ENCODE measurements around the gene ZNF566.
A peak's percentile ranks its signal among the peaks of the same experiment; 100 is the strongest.
"Not testable (repeated sequence)": the region's sequence is repeated elsewhere in the genome, so short reads cannot be mapped to it uniquely, and the experiment has no call there.

The ZNF566 gene

DNA sequence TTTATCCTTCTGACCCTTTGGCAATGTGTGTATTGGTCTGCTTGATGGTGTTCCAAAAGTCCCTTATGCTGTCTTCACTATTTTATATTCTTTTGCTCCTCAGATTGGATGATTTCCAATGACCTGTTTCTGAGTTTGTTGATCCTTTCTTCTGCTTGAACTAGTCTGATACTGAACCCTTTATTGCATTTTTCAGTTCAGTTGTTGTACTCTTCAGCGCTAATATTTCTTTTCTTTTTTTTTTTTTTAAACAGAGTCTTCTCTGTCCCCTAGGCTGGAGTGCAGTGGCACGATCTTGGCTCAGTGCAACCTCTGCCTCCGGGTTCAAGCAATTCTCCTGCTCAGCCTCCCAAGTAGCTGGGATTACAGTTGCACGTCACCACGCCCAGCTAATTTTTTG, 12.6 kb upstream of the ZNF566 start:
- no peaks in the 10 kb centered on the region for H4K20me1 ChIP-seq
- H3K36me3 ChIP-seq = peaks cover 10% of the 10 kb centered on the region
- TF ChIP-seq Cebpa-rat (IDR thresholded peaks at IDR 0.05) = no peak
- H3K9me3 ChIP-seq = peaks cover 99% of the 10 kb centered on the region
- no peak overlapping the region for H3K27ac ChIP-seq
- H3K4me2 ChIP-seq = no peak overlapping the region
- no peak overlapping the region for H3K9ac ChIP-seq
- H3K27me3 ChIP-seq = no peaks in the 10 kb centered on the region
- no peaks in the 10 kb centered on the region for H3K4me1 ChIP-seq
- H3K4me3 ChIP-seq = no peak overlapping the region

GRCh38 chr19:36497001-36497400, 7.6 kb upstream of the ZNF566 start:
- H4K20me1 ChIP-seq = no peaks in the 10 kb centered on the region
- H3K9me3 ChIP-seq = peaks cover 69% of the 10 kb centered on the region
- H3K4me3 ChIP-seq = no peak overlapping the region
- no peak overlapping the region for H3K4me2 ChIP-seq
- no peak overlapping the region for H3K27ac ChIP-seq
- H3K9ac ChIP-seq = no peak overlapping the region
- TF ChIP-seq Cebpa-rat (IDR thresholded peaks at IDR 0.05) = no peak
- no peaks in the 10 kb centered on the region for H3K27me3 ChIP-seq
- peaks cover 6% of the 10 kb centered on the region; the same call in 1 of the 2 replicates for H3K36me3 ChIP-seq
- peaks cover 28% of the 10 kb centered on the region for H3K4me1 ChIP-seq

GRCh38 chr19:36492689-36493453, 3.5 kb upstream of the ZNF566 start:
- H4K20me1 ChIP-seq, H3K27me3 ChIP-seq, H3K36me3 ChIP-seq: not testable (repeated sequence)
- Histone ChIP-seq H3K4me1 (peaks cover 49% of the 10 kb centered on the region), H3K9me3 (peaks cover 29% of the 10 kb centered on the region), H3K4me2 (peak overlapping the region; percentile 91), H3K4me3 (peak overlapping the region; percentile 43), H3K9ac (peak overlapping the region; percentile 72), H3K27ac (peak overlapping the region; percentile 85)

DNA sequence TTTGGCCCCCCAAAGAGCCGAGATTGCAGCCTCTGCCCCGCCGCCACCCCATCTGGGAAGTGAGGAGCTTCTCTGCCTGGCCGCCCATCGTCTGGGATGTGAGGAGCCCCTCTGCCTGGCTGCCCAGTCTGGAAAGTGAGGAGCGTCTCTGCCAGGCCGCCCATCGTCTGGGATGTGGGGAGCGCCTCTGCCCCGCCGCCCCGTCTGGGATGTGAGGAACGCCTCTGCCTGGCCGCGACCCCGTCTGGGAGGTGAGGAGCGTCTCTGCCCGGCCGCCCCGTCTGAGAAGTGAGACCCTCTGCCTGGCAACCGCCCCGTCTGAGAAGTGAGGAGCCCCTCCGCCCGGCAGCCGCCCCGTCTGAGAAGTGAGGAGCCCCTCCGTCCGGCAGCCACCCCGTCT, 1.5 kb upstream of the ZNF566 start:
- Histone ChIP-seq H3K4me1 (peaks cover 59% of the 10 kb centered on the region), H3K9me3 (peaks cover 25% of the 10 kb centered on the region), H3K9ac (peak overlapping the region; percentile 96), H3K4me2 (peak overlapping the region; percentile 91), H3K36me3 (peaks cover 17% of the 10 kb centered on the region), H3K27ac (peak overlapping the region; percentile 98), H3K4me3 (peak overlapping the region; percentile 80)
- H4K20me1 ChIP-seq, H3K27me3 ChIP-seq: not testable (repeated sequence)

GRCh38 chr19:36489920-36490415, 607 bp upstream of the ZNF566 start:
- H3K27ac ChIP-seq = peak overlapping the region; percentile 98
- H3K4me1 ChIP-seq = peaks cover 59% of the 10 kb centered on the region

GRCh38 chr19:36488846-36489117, 579 bp downstream of the ZNF566 start:
- Histone ChIP-seq H4K20me1 (peaks cover 4% of the 10 kb centered on the region; the same call in 1 of the 2 replicates), H3K9ac (peak overlapping the region; percentile 96), H3K4me1 (peaks cover 52% of the 10 kb centered on the region), H3K27me3 (no peaks in the 10 kb centered on the region), H3K36me3 (peaks cover 38% of the 10 kb centered on the region), H3K9me3 (peaks cover 36% of the 10 kb centered on the region), H3K4me2 (peak overlapping the region; percentile 91), H3K4me3 (peak overlapping the region; percentile 80), H3K27ac (peak overlapping the region; percentile 98)
- no peak for TF ChIP-seq Cebpa-rat (IDR thresholded peaks at IDR 0.05)

More at GRCh38 chr19:36489920-36490415, 607 bp upstream of the ZNF566 start:
- Histone ChIP-seq H3K4me2 (peak overlapping the region; percentile 91), H3K27me3 (no peaks in the 10 kb centered on the region), H3K9me3 (peaks cover 25% of the 10 kb centered on the region), H3K9ac (peak overlapping the region; percentile 96), H3K4me3 (peak overlapping the region; percentile 80), H3K36me3 (peaks cover 26% of the 10 kb centered on the region), H4K20me1 (peaks cover 4% of the 10 kb centered on the region; the same call in 1 of the 2 replicates)
- TF ChIP-seq Cebpa-rat (IDR thresholded peaks at IDR 0.05) = no peak

- no peaks in the 10 kb centered on the region for H3K27me3 ChIP-seq
- H3K9ac ChIP-seq = peak overlapping the region; percentile 96
- H3K36me3 ChIP-seq = peaks cover 43% of the 10 kb centered on the region
- H3K4me2 ChIP-seq = peak overlapping the region; percentile 91
- H3K4me1 ChIP-seq = peaks cover 52% of the 10 kb centered on the region
- peaks cover 41% of the 10 kb centered on the region for H3K9me3 ChIP-seq
- H4K20me1 ChIP-seq = peaks cover 4% of the 10 kb centered on the region; the same call in 1 of the 2 replicates
- peak overlapping the region; percentile 98 for H3K27ac ChIP-seq
- no peak for TF ChIP-seq Cebpa-rat (IDR thresholded peaks at IDR 0.05)
- peak overlapping the region; percentile 80 for H3K4me3 ChIP-seq
Measured at GRCh38 chr19:36488118-36488845, 1.1 kb downstream of the ZNF566 start.

DNA sequence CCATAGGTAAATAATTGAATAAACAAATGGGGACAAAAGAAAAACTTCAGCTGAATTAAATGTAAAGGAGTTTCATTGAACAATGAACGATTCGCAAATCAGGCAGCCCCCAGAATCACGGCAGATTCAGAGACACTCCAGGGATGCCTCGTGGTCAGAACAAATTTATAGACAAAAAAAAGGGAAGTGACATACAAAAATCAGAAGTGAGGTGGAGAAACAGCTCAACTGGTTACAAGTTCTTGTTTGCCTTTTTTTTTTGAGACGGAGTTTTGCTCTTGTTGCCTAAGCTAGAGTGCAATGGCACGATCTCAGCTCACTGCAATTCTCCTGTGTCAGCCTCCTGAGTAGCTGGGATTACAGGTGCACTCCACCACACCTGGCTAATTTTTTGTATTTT, 5.7 kb downstream of the ZNF566 start:
- H3K9ac ChIP-seq = no peak overlapping the region
- H3K4me3 ChIP-seq = no peak overlapping the region
- peaks cover 84% of the 10 kb centered on the region for H3K9me3 ChIP-seq
- no peak overlapping the region; the same call in 1 of the 2 replicates for H3K4me2 ChIP-seq
- no peak for TF ChIP-seq Cebpa-rat (IDR thresholded peaks at IDR 0.05)
- no peak overlapping the region for H3K27ac ChIP-seq
- H3K36me3 ChIP-seq = peaks cover 84% of the 10 kb centered on the region
- H4K20me1 ChIP-seq = peaks cover 4% of the 10 kb centered on the region; the same call in 1 of the 2 replicates
- H3K27me3 ChIP-seq = no peaks in the 10 kb centered on the region
- H3K4me1 ChIP-seq = peaks cover 27% of the 10 kb centered on the region

GRCh38 chr19:36482876-36483275, 6.5 kb downstream of the ZNF566 start:
- Histone ChIP-seq H3K36me3 (peaks cover 92% of the 10 kb centered on the region), H3K9me3 (peaks cover 92% of the 10 kb centered on the region), H3K27me3 (no peaks in the 10 kb centered on the region), H3K4me2 (no peak overlapping the region), H3K4me3 (no peak overlapping the region), H3K9ac (no peak overlapping the region), H3K27ac (no peak overlapping the region), H4K20me1 (peaks cover 1% of the 10 kb centered on the region; the same call in 1 of the 2 replicates), H3K4me1 (peaks cover 19% of the 10 kb centered on the region)
- TF ChIP-seq Cebpa-rat (IDR thresholded peaks at IDR 0.05) = no peak

DNA sequence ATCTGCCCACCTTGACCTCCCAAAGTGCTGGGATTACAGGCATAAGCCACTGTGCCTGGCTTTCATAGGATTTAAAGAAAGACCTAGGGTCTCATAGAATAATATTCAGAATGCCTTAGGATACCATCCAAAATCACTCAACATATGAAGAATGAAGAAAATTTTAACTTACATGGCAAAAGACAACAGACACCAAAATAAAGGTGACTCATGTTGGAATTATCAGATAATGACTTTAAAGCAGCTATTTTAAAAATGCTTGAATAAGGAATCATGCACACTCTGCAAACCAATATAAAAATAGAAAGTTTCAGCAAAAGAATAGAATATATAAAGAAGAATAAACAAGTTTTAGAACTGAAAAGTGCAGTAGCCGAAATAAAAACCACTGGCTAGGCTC, 29.3 kb downstream of the ZNF566 start:
- Histone ChIP-seq H3K9ac (no peak overlapping the region), H3K27ac (no peak overlapping the region), H3K36me3 (peaks cover 96% of the 10 kb centered on the region), H3K4me2 (no peak overlapping the region), H3K4me1 (no peaks in the 10 kb centered on the region), H4K20me1 (no peaks in the 10 kb centered on the region), H3K9me3 (peaks cover 75% of the 10 kb centered on the region), H3K27me3 (no peaks in the 10 kb centered on the region), H3K4me3 (no peak overlapping the region)
- no peak for TF ChIP-seq Cebpa-rat (IDR thresholded peaks at IDR 0.05)
